IMR-90 (cell line): ENCODE data around the gene EXOG. TPM values are rescaled to one million over a fixed set of nuclear protein-coding genes. Genes with fewer than 3 reads are reported as not detected.

Source experiments
- ATAC-seq: fragments of 200-7000 bp; cut with Tn5 transposase; 2 replicates; pipeline ENCODE4 v1.9.1; 2020; ENCODE audit warnings: low read depth, mild to moderate bottlenecking, moderate library complexity
- BruUV-seq: library from RNA; stranded (reverse); fragments of 400-500 nt; replicated peaks from 2 replicates; lab custom pipeline; 2021; lab: Mats Ljungman, UMichigan
- CTCF ChIA-PET: fragments of 300-600 bp; formaldehyde crosslinking; extraction: SDS; loops from one replicate; lab custom pipeline; 2021; ENCODE audit warnings: antibody characterized with exemption; lab: Yijun Ruan, JAX
- POLR2A ChIA-PET: fragments of 300-600 bp; sonication (Branson Sonifier 250); formaldehyde crosslinking; loops from one replicate; lab custom pipeline; 2022; ENCODE audit warnings: antibody characterized with exemption; ENCODE audit not compliant: unreplicated experiment; lab: Charles Lee
- DNase-seq: peaks from one replicate; pipeline ENCODE4 v3.0.0; 2013
- H2AFZ ChIP-seq: replicated peaks from 2 replicates; pipeline ENCODE3; 2013; ENCODE audit warnings: low read length, mild to moderate bottlenecking; ENCODE audit not compliant: poor library complexity
- H2AK5ac ChIP-seq: 2 replicates; pipeline ENCODE4 v1.6.1; 2013; ENCODE audit warnings: low read depth, low read length, inconsistent platforms
- H2AK9ac ChIP-seq: replicated peaks from 2 replicates; pipeline ENCODE3; 2013; ENCODE audit warnings: mild to moderate bottlenecking, low read depth, low read length, moderate library complexity; ENCODE audit not compliant: poor library complexity
- H2BK120ac ChIP-seq: 2 replicates; pipeline ENCODE4 v1.6.1; 2013; ENCODE audit warnings: low read depth, low read length, inconsistent platforms
- H2BK15ac ChIP-seq: 3 replicates; pipeline ENCODE4 v1.6.1; 2013; ENCODE audit warnings: low read depth, low read length, inconsistent platforms
- H2BK20ac ChIP-seq: 2 replicates; pipeline ENCODE4 v1.6.1; 2013; ENCODE audit warnings: low read depth, mild to moderate bottlenecking, inconsistent platforms, low read length, moderate library complexity
- H2BK5ac ChIP-seq: 2 replicates; pipeline ENCODE4 v1.6.1; 2013; ENCODE audit warnings: mild to moderate bottlenecking, low read depth, low read length, inconsistent platforms; ENCODE audit not compliant: poor library complexity, severe bottlenecking
- H3K14ac ChIP-seq: replicated peaks from 2 replicates; pipeline ENCODE4 v1.6.1; 2013; ENCODE audit warnings: low read depth, low read length, inconsistent platforms
- H3K18ac ChIP-seq: 2 replicates; pipeline ENCODE4 v1.6.1; 2013; ENCODE audit warnings: low read depth, low read length, control low read depth
- H3K23ac ChIP-seq: 2 replicates; pipeline ENCODE4 v1.6.1; 2013; ENCODE audit warnings: low read depth, low read length, inconsistent platforms
- H3K27ac ChIP-seq: 2 replicates; pipeline ENCODE4 v1.5.1; 2013; ENCODE audit warnings: mild to moderate bottlenecking, control low read depth, low read length; ENCODE audit not compliant: insufficient read depth
- H3K27me3 ChIP-seq: 2 replicates; pipeline ENCODE4 v1.6.1; 2013; ENCODE audit warnings: low read length; ENCODE audit not compliant: control insufficient read depth, insufficient read depth
- H3K36me3 ChIP-seq: 2 replicates; pipeline ENCODE4 v1.6.1; 2013; ENCODE audit warnings: low read length, mixed read lengths; ENCODE audit not compliant: control insufficient read depth, insufficient read depth
- H3K4ac ChIP-seq: 2 replicates; pipeline ENCODE4 v1.6.1; 2013; ENCODE audit warnings: low read depth, low read length, inconsistent platforms
- H3K4me1 ChIP-seq: 2 replicates; pipeline ENCODE4 v1.6.1; 2013; ENCODE audit warnings: low read length, mixed read lengths; ENCODE audit not compliant: control insufficient read depth, insufficient read depth
- H3K4me2 ChIP-seq: 2 replicates; pipeline ENCODE4 v1.6.1; 2013; ENCODE audit warnings: low read depth, mild to moderate bottlenecking, control low read depth, low read length, moderate library complexity
- H3K4me3 ChIP-seq: 2 replicates; pipeline ENCODE4 v1.5.1; 2013; ENCODE audit warnings: low read depth, mild to moderate bottlenecking, control low read depth, low read length, moderate library complexity; ENCODE audit not compliant: insufficient read depth
- H3K56ac ChIP-seq: 2 replicates; pipeline ENCODE4 v1.6.1; 2013; ENCODE audit warnings: low read length, inconsistent platforms; ENCODE audit not compliant: insufficient read depth; ENCODE audit errors: extremely low read depth
- H3K79me1 ChIP-seq, 2 experiments: 2 replicates each; pipeline ENCODE4 v1.6.1; 2013; ENCODE audit warnings: low read length in 2 of 2, inconsistent platforms in 1 of 2, low read depth in 1 of 2
- H3K9ac ChIP-seq: 2 replicates; pipeline ENCODE4 v1.6.1; 2013; ENCODE audit warnings: low read depth, low read length, control low read depth
- H3K9me1 ChIP-seq: 2 replicates; pipeline ENCODE4 v1.6.1; 2013; ENCODE audit warnings: low read length, inconsistent platforms; ENCODE audit not compliant: insufficient read depth
- H3K9me3 ChIP-seq: 2 replicates; pipeline ENCODE4 v1.6.1; 2013; ENCODE audit warnings: low read length; ENCODE audit not compliant: control insufficient read depth, insufficient read depth
- H4K20me1 ChIP-seq: 2 replicates; pipeline ENCODE4 v1.6.1; 2013; ENCODE audit warnings: low read length, inconsistent platforms; ENCODE audit not compliant: insufficient read depth
- H4K5ac ChIP-seq: 2 replicates; pipeline ENCODE4 v1.6.1; 2013; ENCODE audit warnings: mild to moderate bottlenecking, low read depth, low read length, control low read depth
- H4K8ac ChIP-seq, 2 experiments: 2 replicates each; pipeline ENCODE4 v1.6.1; 2013; ENCODE audit warnings: low read depth in 2 of 2, low read length in 2 of 2, control low read depth in 1 of 2, inconsistent platforms in 1 of 2
- H4K91ac ChIP-seq: 2 replicates; pipeline ENCODE4 v1.6.1; 2013; ENCODE audit warnings: low read depth, low read length, inconsistent platforms; ENCODE audit not compliant: insufficient read depth
- BHLHE40 ChIP-seq: fragments of 150-350 bp; IDR thresholded peaks from 2 replicates; pipeline ENCODE4 v1.6.1; 2016; ENCODE audit warnings: mild to moderate bottlenecking, low read depth, low read length
- CEBPB ChIP-seq: IDR thresholded peaks from 2 replicates; pipeline ENCODE4 v1.6.1; 2012; ENCODE audit warnings: low read depth, low read length, improper control_type of control experiment
- CTCF ChIP-seq: conservative IDR thresholded peaks from 2 replicates; pipeline ENCODE4 v1.5.1; 2012; ENCODE audit warnings: mild to moderate bottlenecking, low read depth, low read length, improper control_type of control experiment
- FOS ChIP-seq: fragments of 150-350 bp; IDR thresholded peaks from 2 replicates; pipeline ENCODE4 v1.6.1; 2016; ENCODE audit warnings: low read depth, low read length
- MAFK ChIP-seq: IDR thresholded peaks from 2 replicates; pipeline ENCODE4 v1.6.1; 2012; ENCODE audit warnings: low read depth, low read length, improper control_type of control experiment
- MXI1 ChIP-seq: IDR thresholded peaks from 2 replicates; pipeline ENCODE4 v1.6.1; 2012; ENCODE audit warnings: low read depth, mild to moderate bottlenecking, low read length, moderate library complexity, borderline replicate concordance
- NFE2L2 ChIP-seq: fragments of 150-350 bp; IDR thresholded peaks from 2 replicates; pipeline ENCODE4 v1.6.1; 2016; ENCODE audit warnings: low read depth, mild to moderate bottlenecking, low read length
- POLR2A ChIP-seq: IDR thresholded peaks from 2 replicates; pipeline ENCODE4 v1.6.1; 2012; ENCODE audit warnings: mild to moderate bottlenecking, low read depth, low read length
- RAD21 ChIP-seq: IDR thresholded peaks from 2 replicates; pipeline ENCODE4 v1.6.1; 2012; ENCODE audit warnings: low read length, improper control_type of control experiment
- RFX5 ChIP-seq: IDR thresholded peaks from 2 replicates; pipeline ENCODE4 v1.8.0; 2012; ENCODE audit warnings: low read depth, mild to moderate bottlenecking, low read length, moderate library complexity
- WGBS, 2 experiments: methylation state at CpG; one replicate each; pipeline versions ENCODE4 v1.1.5 to v1.1.7; 2013; ENCODE audit warnings: missing lambda C conversion rate in 2 of 2; ENCODE audit not compliant: insufficient read length in 1 of 2; ENCODE audit errors: extremely low coverage in 2 of 2; 5-methylcytosine and 5-hydroxymethylcytosine counted together
- dilution Hi-C: fragments of 300-500 bp; cut with HindIII; formaldehyde crosslinking; loops from one replicate; pipeline ENCODE4 v1.14.3; 2018; ENCODE audit warnings: low sequenced_read_pairs; ENCODE audit not compliant: unreplicated experiment
- in situ Hi-C: fragments of 300-500 bp; cut with MboI; formaldehyde crosslinking; loops from 3 replicates; pipeline ENCODE4 v1.14.3; 2019; ENCODE audit warnings: low sequenced_read_pairs, inconsistent platforms, mixed read lengths
- intact Hi-C: fragments of 100-400 bp; cut with micrococcal nuclease; formaldehyde crosslinking; loops from 2 replicates; pipeline ENCODE4 v1.10.0; 2022
- polyA plus RNA-seq, 3 experiments: library from polyadenylated mRNA; depleted of rRNA; stranded (reverse); fragments of >200 nt; gene quantifications; 2 replicates each; pipeline ENCODE4 v1.2.3, GENCODE V29; 2012; ENCODE audit warnings: low replicate concordance in 1 of 3
- total RNA-seq: library from RNA; depleted of rRNA; stranded (reverse); fragments of >200 nt; gene quantifications from 2 replicates; pipeline ENCODE4 v1.2.3, GENCODE V29; 2012

Gene EXOG
- total and polyA plus RNA-seq, 2 of the 4 experiments (the other 2 are of a cell fraction): 10.2 to 15.0 TPM

DNA sequence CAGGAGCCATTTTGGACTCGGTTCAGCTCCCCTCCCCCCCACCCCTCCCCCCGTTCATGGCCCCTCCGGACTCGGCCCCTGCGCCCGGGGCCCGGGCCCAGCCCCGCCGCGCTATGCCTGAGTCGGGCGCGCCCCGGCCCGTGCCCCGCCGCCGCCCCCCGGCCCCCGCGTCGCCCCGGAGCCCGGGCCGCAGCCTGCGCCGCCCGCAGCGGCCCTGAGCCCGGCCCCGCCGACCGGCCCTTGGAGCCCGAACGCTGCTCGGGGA lies 42.3 kb upstream of the EXOG start:
- Histone ChIP-seq H2AK9ac (peak overlapping the region; percentile 96), H3K4me1 (0 out of 2 replicates have a peak, but pooled peaks cover 3% of the 10 kb centered on the region), H2AFZ (peak overlapping the region; percentile 96), H3K27ac (peak overlapping the region; percentile 76), H3K27me3 (no peaks in the 10 kb centered on the region), H2BK15ac (no peak overlapping the region), H3K56ac (no peak overlapping the region), H4K20me1 (peaks cover 15% of the 10 kb centered on the region), H3K79me1 (peaks cover 19 to 34% of the 10 kb centered on the region in 2 experiments; a peak in 3 of 4 replicates), H3K23ac (no peak overlapping the region), H4K91ac (peak overlapping the region; percentile 84; the same call in 1 of the 2 replicates), H3K4me2 (peak overlapping the region; percentile 98; the same call in 1 of the 2 replicates), H3K36me3 (no peaks in the 10 kb centered on the region), H3K9me3 (no peaks in the 10 kb centered on the region), H3K18ac (no peak overlapping the region), H3K9ac (peak overlapping the region; percentile 98), H3K9me1 (peaks cover 5% of the 10 kb centered on the region; the same call in 1 of the 2 replicates), H4K5ac (peak overlapping the region; percentile 93; the same call in 1 of the 2 replicates), H3K4ac (peak overlapping the region; percentile 79; the same call in 1 of the 2 replicates), H4K8ac (peak overlapping the region; percentile 31 to 65; a peak in 2 of 4 replicates), H2AK5ac (no peak overlapping the region; the same call in 1 of the 2 replicates), H3K14ac (no peak overlapping the region), H2BK5ac (peak overlapping the region; percentile 48), H2BK20ac (no peak overlapping the region), H3K4me3 (peak overlapping the region; percentile 97), H2BK120ac (no peak overlapping the region)
- WGBS, 2 experiments: 0% methylated on average over 3 of the region's 36 CpGs; no CpG with 5 or more reads in 1 of the 2 experiments
- dilution Hi-C loops (no loop called here), in situ Hi-C loops (no loop called here), intact Hi-C loops (no loop called here)
- CTCF ChIA-PET: no interaction called here
- ATAC-seq (no peak), DNase-seq (no peak)
- BruUV-seq: no TSS peak
- no peak for TF ChIP-seq POLR2A
- no peak for TF ChIP-seq MXI1
- no peak for TF ChIP-seq BHLHE40
- no peak for TF ChIP-seq RFX5
- no peak for TF ChIP-seq MAFK
- no peak for TF ChIP-seq CTCF
- TF ChIP-seq FOS: no peak
- no peak for TF ChIP-seq NFE2L2
- no peak for TF ChIP-seq CEBPB
- no peak for TF ChIP-seq RAD21
- POLR2A ChIA-PET: no interaction called here
